Pancreas (tissue), 10 donors: ENCODE measurements around the gene RNF145. TPM values are rescaled to one million over a fixed set of nuclear protein-coding genes. Genes with fewer than 3 reads are reported as not detected.

Experiments used
- ATAC-seq, 4 donors: fragments of 200-7000 bp; cut with Tn5 transposase; one replicate each; pipeline versions ENCODE4 v1.8.0 to v1.9.1; 2020; ENCODE audit warnings: mild to moderate bottlenecking in 4 of 4, moderate library complexity in 4 of 4
- DNase-seq, 6 donors: peaks; one replicate each; pipeline ENCODE4 v3.0.0-alpha.2; 2020
- FAIRE-seq: peaks from 2 replicates; lab custom pipeline; 2012; peaks lifted over from hg19 to GRCh38; lab: Jason Lieb, UNC
- H3K27ac ChIP-seq, 4 donors: fragments of 200-600 bp; sonication (generic); 1 replicate in 3 of 4; 2 replicates in 1 of 4; pipeline versions ENCODE4 v1.5.0 to v1.8.0; 2020
- H3K27me3 ChIP-seq, 4 donors: fragments of 200-600 bp; one replicate each; pipeline ENCODE4 v1.8.0; 2021
- H3K36me3 ChIP-seq, 3 donors: fragments of 200-600 bp; sonication (generic) in 1 of 3; one replicate each; pipeline versions ENCODE4 v1.5.0 to v1.8.0; 2020 to 2021
- H3K4me1 ChIP-seq, 3 donors: fragments of 200-600 bp; one replicate each; pipeline ENCODE4 v1.8.0; 2021
- H3K4me3 ChIP-seq, 4 donors: fragments of 200-600 bp; sonication (generic) in 2 of 4; one replicate each; pipeline versions ENCODE4 v1.5.0 to v1.8.0; 2020 to 2021
- H3K9me3 ChIP-seq, 4 donors: fragments of 200-600 bp; one replicate each; pipeline ENCODE4 v1.8.0; 2021
- CTCF ChIP-seq, 4 donors: fragments of 200-600 bp; sonication (generic) in 3 of 4; IDR thresholded peaks; one replicate each; pipeline versions ENCODE4 v1.5.0 to v1.8.0; 2021; ENCODE audit warnings: antibody characterized with exemption in 4 of 4
- WGBS, 2 donors: extraction: QIAGEN DNeasy Blood & Tissue Kit; methylation state at CpG; one replicate each; pipeline ENCODE4 v1.1.7; 2013; 5-methylcytosine and 5-hydroxymethylcytosine counted together
- intact Hi-C, 3 donors: fragments of 100-400 bp; cut with DNase I; formaldehyde crosslinking; loops; one replicate each; pipeline versions ENCODE4 v1.11.1 to v1.14.2; 2022
- polyA plus RNA-seq, 2 donors: library from polyadenylated mRNA; stranded (reverse); fragments of 200-250 nt; gene quantifications; one replicate each; pipeline ENCODE4 v1.2.3, GENCODE V29; 2013
- total RNA-seq, 6 donors: library from RNA; stranded (reverse); fragmentation: NEBNext Ultra II Directional in 4 of 6; extraction: Animal tissue kit (Norgen Biotek cat#: 25700) in 4 of 6; gene quantifications; one replicate each; pipeline versions ENCODE4 v1.2.1 to v1.2.4, GENCODE V29; 2021 to 2023
- donor health status: healthy with polysubstance abuse.
- donor health status: DM: no; HTN: no; CAD: no; lungs with moderate emphysema.
- donor health status: DM: no; HTN: no; CAD: no.
- donor health status: control.
- donor health status: control.
- donor health status: Bipolar disorder and iron deficiency.
- donor health status: DM: yes; HTN: yes; CAD: no.
- donor health status: DM: no; HTN: no; CAD: no.
- donor health status: DM: no; HTN: no; CAD: no.
- donor health status: DM: yes; HTN: yes; CAD: no.

The RNF145 gene
- total and polyA plus RNA-seq, 8 donors, result 6.9 to 33.6 (median 14.5) TPM

DNA sequence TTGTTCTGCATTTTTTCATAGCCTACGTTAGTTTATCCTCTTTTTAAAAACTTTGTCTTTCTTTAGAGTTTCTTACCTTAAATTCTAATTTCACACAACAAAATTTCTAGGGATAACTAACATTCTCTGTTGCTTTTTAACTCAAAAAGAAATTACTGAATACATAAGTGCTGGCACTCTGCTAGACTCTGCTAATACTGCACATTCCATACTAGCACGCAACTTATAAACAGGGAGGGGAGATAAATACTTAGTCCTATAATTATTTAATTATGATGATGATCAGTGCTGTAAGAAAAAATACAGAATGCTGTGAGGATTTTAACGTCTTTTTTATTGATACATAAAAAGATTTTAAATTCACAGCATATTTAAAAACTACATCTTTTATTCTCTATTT lies 25.1 kb downstream of the RNF145 start:
- intact Hi-C loops, result no loop called here
- WGBS, 2 donors, result 78 to 84% methylated on average over 3 of the region's 3 CpGs
- Histone ChIP-seq H3K4me1 (peaks cover 0 to 38% (median 4%) of the 10 kb centered on the region in 3 donors), H3K4me3 (no peak overlapping the region), H3K36me3 (no peaks in the 10 kb centered on the region), H3K9me3 (no peaks in the 10 kb centered on the region), H3K27ac (no peak overlapping the region), H3K27me3 (no peaks in the 10 kb centered on the region)
- DNase-seq (no peak), FAIRE-seq (peak; percentile 51), ATAC-seq (no peak)
- no peak for TF ChIP-seq CTCF (IDR thresholded peaks at IDR 0.05)

DNA sequence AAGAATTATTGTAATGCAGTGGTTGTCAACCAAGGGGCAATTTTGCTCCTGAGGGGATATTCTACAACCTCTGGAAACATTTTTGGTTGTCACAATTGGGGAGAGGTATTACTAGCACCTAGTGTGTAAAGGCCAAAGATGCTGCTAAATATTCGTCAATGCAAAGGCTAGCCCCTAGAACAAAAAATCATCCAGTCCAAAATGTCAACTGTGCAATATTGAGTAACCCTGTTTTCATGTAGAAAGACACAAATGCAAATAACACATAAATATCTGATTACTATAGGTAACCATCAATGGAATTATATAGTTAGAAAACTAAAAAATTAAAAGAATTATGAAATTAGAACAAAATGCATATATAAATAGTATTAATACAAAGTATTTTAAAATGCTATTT lies 26.1 kb downstream of the RNF145 start:
- FAIRE-seq (peak; percentile 49), ATAC-seq (no peak), DNase-seq (no peak)
- no peak for TF ChIP-seq CTCF (IDR thresholded peaks at IDR 0.05)
- H3K27ac ChIP-seq, result peak overlapping the region in 1 of 4 donors; percentile 28
- WGBS, 2 donors, result 0 to 94% methylated on average over 1 of the region's 1 CpG
- H3K27me3 ChIP-seq, result no peaks in the 10 kb centered on the region
- H3K4me3 ChIP-seq, result no peak overlapping the region
- no peaks in the 10 kb centered on the region for H3K9me3 ChIP-seq
- peaks cover 0 to 45% (median 4%) of the 10 kb centered on the region in 3 donors for H3K4me1 ChIP-seq
- intact Hi-C loops, result no loop called here
- H3K36me3 ChIP-seq, result no peaks in the 10 kb centered on the region

DNA sequence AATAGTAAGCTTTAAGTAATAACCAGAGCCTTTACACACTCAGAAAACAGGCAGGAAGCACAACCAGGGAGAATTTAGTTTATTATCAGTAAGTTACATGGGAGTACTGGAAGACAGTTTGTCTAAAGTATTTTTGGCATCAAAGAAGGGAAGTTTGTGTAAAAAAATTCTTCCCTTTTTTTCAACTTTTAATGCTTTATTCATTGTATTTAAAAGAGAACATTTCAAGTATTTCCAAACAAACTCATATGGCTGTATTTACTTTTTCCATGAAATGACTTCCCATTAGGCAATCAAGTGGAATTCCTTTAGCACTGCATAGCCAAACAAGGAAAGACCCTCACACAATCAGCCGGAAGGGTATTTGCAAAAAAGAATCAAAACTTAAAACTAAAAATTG lies 26.7 kb downstream of the RNF145 start:
- Histone ChIP-seq H3K4me1 (peaks cover 0 to 47% (median 4%) of the 10 kb centered on the region in 3 donors), H3K36me3 (no peaks in the 10 kb centered on the region), H3K4me3 (no peak overlapping the region), H3K27me3 (no peaks in the 10 kb centered on the region), H3K9me3 (no peaks in the 10 kb centered on the region), H3K27ac (peak overlapping the region in 1 of 4 donors; percentile 28)
- no peak for TF ChIP-seq CTCF (IDR thresholded peaks at IDR 0.05)
- DNase-seq, result no peak
- WGBS, 2 donors, result 75 to 81% methylated on average over 1 of the region's 1 CpG
- FAIRE-seq, result no peak
- intact Hi-C loops, result no loop called here
- ATAC-seq, result peak in 1 of 4 donors; percentile 7

DNA sequence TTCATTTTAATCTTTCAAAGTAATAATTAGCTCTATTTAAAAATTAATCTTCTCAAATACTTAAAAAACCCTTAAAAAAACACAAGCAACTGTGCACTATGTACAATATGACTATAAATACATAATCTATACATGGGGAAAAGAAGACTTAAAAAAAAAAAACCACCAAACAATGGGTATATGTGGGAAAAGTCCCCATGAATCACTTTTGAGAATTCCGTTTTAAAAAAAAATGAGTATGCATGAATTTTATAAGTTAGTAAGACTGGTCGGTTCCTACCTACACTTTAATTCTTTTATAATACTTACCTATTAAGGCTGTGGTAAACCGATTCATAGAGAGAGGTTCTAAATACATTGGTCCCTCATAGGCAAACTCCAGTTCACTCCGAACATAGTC lies 27.7 kb downstream of the RNF145 start:
- H3K9me3 ChIP-seq, result no peaks in the 10 kb centered on the region
- no peak for TF ChIP-seq CTCF (IDR thresholded peaks at IDR 0.05)
- H3K27me3 ChIP-seq, result no peaks in the 10 kb centered on the region
- DNase-seq (no peak), FAIRE-seq (peak; percentile 51), ATAC-seq (no peak)
- H3K36me3 ChIP-seq, result no peaks in the 10 kb centered on the region
- intact Hi-C loops, result no loop called here
- 92 to 97% methylated on average over 4 of the region's 4 CpGs for WGBS, 2 donors
- no peak overlapping the region for H3K4me3 ChIP-seq
- no peak overlapping the region for H3K27ac ChIP-seq
- peaks cover 0 to 47% (median 4%) of the 10 kb centered on the region in 3 donors for H3K4me1 ChIP-seq

GRCh38 chr5:159181152-159181551 lies 28.2 kb downstream of the RNF145 start:
- FAIRE-seq (no peak), ATAC-seq (peak in 1 of 4 donors; percentile 15), DNase-seq (no peak)
- H3K27ac ChIP-seq, result no peak overlapping the region
- TF ChIP-seq CTCF (IDR thresholded peaks at IDR 0.05), result no peak
- peaks cover 0 to 47% (median 4%) of the 10 kb centered on the region in 3 donors for H3K4me1 ChIP-seq
- intact Hi-C loops, result no loop called here
- no peaks in the 10 kb centered on the region for H3K36me3 ChIP-seq
- H3K27me3 ChIP-seq, result no peaks in the 10 kb centered on the region
- no peaks in the 10 kb centered on the region for H3K9me3 ChIP-seq
- H3K4me3 ChIP-seq, result no peak overlapping the region
